PC-9 (cell line): Measurements from ENCODE around the gene EFEMP2. TPM values are rescaled to one million over a fixed set of nuclear protein-coding genes. Genes with fewer than 3 reads are reported as not detected.
A peak's percentile ranks its signal among the peaks of the same experiment; 100 is the strongest.

Source experiments
- BruUV-seq: library from RNA; stranded (reverse); fragments of 400-500 nt; replicated peaks from 2 replicates; lab custom pipeline; 2021; lab: Mats Ljungman, UMichigan
- CTCF ChIA-PET: fragments of 300-600 bp; sonication (Branson Sonifier 250); formaldehyde crosslinking; loops from one replicate; lab custom pipeline; 2022; ENCODE audit warnings: antibody characterized with exemption; lab: Charles Lee
- POLR2A ChIA-PET: fragments of 300-600 bp; sonication (Branson Sonifier 250); formaldehyde crosslinking; loops from one replicate; lab custom pipeline; 2022; ENCODE audit warnings: antibody characterized with exemption; ENCODE audit not compliant: unreplicated experiment; lab: Charles Lee
- DNase-seq, 2 experiments: peaks; one replicate each; pipeline versions ENCODE4 v3.0.0 to v3.0.0-alpha.2; 2015 to 2022; ENCODE audit warnings: mixed read lengths in 1 of 2
- H2AFZ ChIP-seq: fragments of 200-600 bp; sonication (generic); 2 replicates; pipeline ENCODE4 v1.8.1; 2017; ENCODE audit warnings: antibody characterized with exemption
- H3F3A ChIP-seq: fragments of 200-600 bp; sonication (generic); 2 replicates; pipeline ENCODE4 v1.8.1; 2017; ENCODE audit warnings: antibody characterized with exemption, mild to moderate bottlenecking, low read depth; ENCODE audit not compliant: insufficient read depth
- H3K27ac ChIP-seq: fragments of 200-600 bp; sonication (generic); 2 replicates; pipeline ENCODE4 v1.6.1; 2016; ENCODE audit warnings: mixed run types
- H3K27me3 ChIP-seq: fragments of 200-600 bp; sonication (generic); 2 replicates; pipeline ENCODE4 v1.6.1; 2016; ENCODE audit warnings: low read depth, mixed run types; ENCODE audit not compliant: insufficient read depth
- H3K36me3 ChIP-seq: fragments of 200-600 bp; sonication (generic); 2 replicates; pipeline ENCODE4 v1.6.1; 2016; ENCODE audit warnings: low read depth, mixed run types
- H3K4me1 ChIP-seq: fragments of 200-600 bp; sonication (generic); replicated peaks from 2 replicates; pipeline ENCODE4 v1.6.1; 2016; ENCODE audit warnings: mixed run types; ENCODE audit not compliant: insufficient read depth
- H3K4me2 ChIP-seq: fragments of 200-600 bp; sonication (generic); 2 replicates; pipeline ENCODE4 v1.6.1; 2017; ENCODE audit warnings: mixed run types
- H3K4me3 ChIP-seq: fragments of 200-600 bp; sonication (generic); 2 replicates; pipeline ENCODE4 v1.6.1; 2016; ENCODE audit warnings: mixed run types
- H3K79me2 ChIP-seq: fragments of 200-600 bp; sonication (generic); 2 replicates; pipeline ENCODE4 v1.6.1; 2017; ENCODE audit warnings: low read depth, mixed run types
- H3K9me2 ChIP-seq: fragments of 200-600 bp; sonication (generic); 2 replicates; pipeline ENCODE4 v1.8.1; 2017; ENCODE audit warnings: mild to moderate bottlenecking; ENCODE audit not compliant: insufficient read depth
- H3K9me3 ChIP-seq: fragments of 200-600 bp; sonication (generic); 2 replicates; pipeline ENCODE4 v1.8.1; 2016; ENCODE audit warnings: low read depth; ENCODE audit not compliant: insufficient read depth
- H4K20me1 ChIP-seq: fragments of 200-600 bp; sonication (generic); 2 replicates; pipeline ENCODE4 v1.8.1; 2017; ENCODE audit not compliant: insufficient read depth
- EZH2 ChIP-seq: fragments of 200-600 bp; sonication (generic); IDR thresholded peaks from 2 replicates; pipeline ENCODE4 v1.8.0; 2017; ENCODE audit warnings: antibody characterized with exemption, low read depth
- intact Hi-C: fragments of 100-400 bp; cut with micrococcal nuclease; formaldehyde crosslinking; loops from one replicate; pipeline ENCODE4 v1.10.0; 2022; ENCODE audit not compliant: unreplicated experiment
- total RNA-seq: library from RNA; stranded (reverse); gene quantifications from 2 replicates; pipeline ENCODE4 v1.2.3, GENCODE V29; 2021
- TF ChIP-seq, protein P1 (sequence below): fragments of 200-600 bp; sonication (generic); conservative IDR thresholded peaks from 2 replicates; pipeline ENCODE4 v1.6.1; 2017; ENCODE audit warnings: mixed run types, antibody characterized with exemption, mild to moderate bottlenecking, moderate library complexity

EFEMP2 gene
- total RNA-seq, 1 experiment from 2014 or later = 18.1 TPM

DNA sequence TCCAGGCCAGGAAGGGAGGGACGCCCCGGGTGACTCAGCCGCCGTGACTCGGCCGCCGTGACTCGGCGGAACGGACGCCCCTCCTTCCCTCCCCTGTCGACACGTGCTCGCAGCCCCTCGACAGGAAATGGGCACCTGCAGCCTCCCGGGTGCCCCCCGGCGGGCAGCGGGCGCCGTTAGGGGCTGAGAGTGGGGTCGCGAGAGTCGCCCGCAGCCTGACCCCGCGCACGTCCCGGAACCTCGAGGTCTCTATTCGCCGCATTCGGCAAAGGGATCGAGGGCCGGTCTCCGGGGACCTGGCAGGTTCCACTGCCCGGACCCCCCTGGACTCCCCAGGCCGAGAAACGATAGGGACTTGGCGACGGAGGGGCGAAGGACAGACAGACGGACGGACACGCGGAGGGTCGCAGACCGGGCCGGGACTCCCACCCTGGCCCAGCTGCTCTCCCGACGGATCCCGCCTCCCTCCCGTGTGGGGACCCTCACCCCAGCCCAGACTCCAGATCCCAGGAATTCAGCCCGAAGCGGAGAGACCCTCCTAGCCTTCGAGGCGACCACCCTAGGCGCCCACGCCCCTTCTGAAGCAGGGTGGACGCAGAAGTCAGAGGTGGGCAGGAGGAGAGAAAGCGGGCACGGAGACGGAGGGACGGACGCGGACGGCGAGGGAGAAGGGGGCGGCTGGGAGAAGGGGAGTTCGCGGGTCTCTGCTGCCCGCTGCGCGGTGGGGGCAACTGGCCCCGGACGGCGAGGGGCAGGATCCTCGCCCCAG lies 26.9 kb upstream of the EFEMP2 start:
- Histone ChIP-seq H2AFZ (peak overlapping the region; percentile 29; the same call in 1 of the 2 replicates), H3K36me3 (peaks cover 27% of the 10 kb centered on the region), H3K79me2 (peaks cover 62% of the 10 kb centered on the region), H3K4me3 (peak overlapping the region; percentile 96), H3K27ac (peak overlapping the region; percentile 95), H4K20me1 (peaks cover 40% of the 10 kb centered on the region), H3K27me3 (no peaks in the 10 kb centered on the region), H3K4me1 (peaks cover 71% of the 10 kb centered on the region), H3K9me3 (no peaks in the 10 kb centered on the region), H3K4me2 (peak overlapping the region; percentile 91), H3F3A (peaks cover 80% of the 10 kb centered on the region), H3K9me2 (no peaks in the 10 kb centered on the region)
- no peak for TF ChIP-seq EZH2
- TF ChIP-seq, protein P1, sequence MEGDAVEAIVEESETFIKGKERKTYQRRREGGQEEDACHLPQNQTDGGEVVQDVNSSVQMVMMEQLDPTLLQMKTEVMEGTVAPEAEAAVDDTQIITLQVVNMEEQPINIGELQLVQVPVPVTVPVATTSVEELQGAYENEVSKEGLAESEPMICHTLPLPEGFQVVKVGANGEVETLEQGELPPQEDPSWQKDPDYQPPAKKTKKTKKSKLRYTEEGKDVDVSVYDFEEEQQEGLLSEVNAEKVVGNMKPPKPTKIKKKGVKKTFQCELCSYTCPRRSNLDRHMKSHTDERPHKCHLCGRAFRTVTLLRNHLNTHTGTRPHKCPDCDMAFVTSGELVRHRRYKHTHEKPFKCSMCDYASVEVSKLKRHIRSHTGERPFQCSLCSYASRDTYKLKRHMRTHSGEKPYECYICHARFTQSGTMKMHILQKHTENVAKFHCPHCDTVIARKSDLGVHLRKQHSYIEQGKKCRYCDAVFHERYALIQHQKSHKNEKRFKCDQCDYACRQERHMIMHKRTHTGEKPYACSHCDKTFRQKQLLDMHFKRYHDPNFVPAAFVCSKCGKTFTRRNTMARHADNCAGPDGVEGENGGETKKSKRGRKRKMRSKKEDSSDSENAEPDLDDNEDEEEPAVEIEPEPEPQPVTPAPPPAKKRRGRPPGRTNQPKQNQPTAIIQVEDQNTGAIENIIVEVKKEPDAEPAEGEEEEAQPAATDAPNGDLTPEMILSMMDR = 0 out of 2 replicates have a peak, but pooled peaks have one; percentile 23
- ChIA-PET CTCF (interaction anchor here (0.7 kb wide), 1 partner anchor 14 kb away, joined by 5 read pairs; no protein-coding TSS in a partner anchor), POLR2A (interaction anchor here (0.6 to 2.2 kb wide), 3 partner anchors 9 to 16 kb away, joined by 4 to 34 read pairs (median 4); partner anchors contain the start of gene CCDC85B)
- DNase-seq = peak; percentile 75 to 88
- intact Hi-C loops = no loop called here
- no TSS peak for BruUV-seq

DNA sequence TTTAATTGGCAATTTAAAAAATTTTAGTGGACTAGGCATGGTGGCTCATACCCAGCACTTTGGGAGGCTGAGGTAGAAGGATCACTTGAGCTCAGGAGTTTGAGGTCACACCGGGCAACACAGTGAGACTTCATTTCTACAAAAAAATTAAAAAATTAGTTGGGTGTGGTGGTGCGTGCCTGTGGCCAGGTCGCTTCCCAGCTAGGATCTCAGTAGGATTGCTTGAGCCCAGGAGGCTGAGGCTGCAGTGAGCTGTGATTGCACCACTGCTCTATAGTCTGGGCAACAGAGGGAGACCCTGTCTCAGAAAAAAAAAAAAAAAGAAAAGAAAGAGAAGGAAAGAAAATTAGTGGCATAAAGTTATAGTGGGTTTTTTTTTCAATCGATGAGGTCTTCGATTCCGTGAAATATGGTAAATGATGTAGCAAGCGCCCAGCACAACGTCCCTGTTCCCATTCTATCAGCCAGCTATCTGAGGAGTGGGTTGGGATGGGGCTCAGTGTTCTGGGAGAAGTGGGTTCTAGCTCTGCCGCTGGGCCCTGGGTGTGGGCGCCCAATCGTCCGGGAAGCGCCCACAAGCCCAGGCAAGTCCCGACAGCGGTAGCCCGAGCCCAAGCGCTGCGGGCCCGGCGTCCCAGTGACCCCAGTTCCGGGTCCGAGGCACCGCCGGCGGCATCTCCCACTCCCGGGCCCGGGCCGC lies 26.2 kb upstream of the EFEMP2 start:
- intact Hi-C loops = no loop called here
- H4K20me1 ChIP-seq = peaks cover 47% of the 10 kb centered on the region

More for the DNA sequence above, 26.2 kb upstream of the EFEMP2 start:
- H3K4me2 ChIP-seq = peak overlapping the region; percentile 91
- H3K9me2 ChIP-seq = no peaks in the 10 kb centered on the region
- peaks cover 27% of the 10 kb centered on the region for H3K36me3 ChIP-seq
- peak overlapping the region; percentile 96 for H3K4me3 ChIP-seq
- H3K9me3 ChIP-seq = no peaks in the 10 kb centered on the region
- H2AFZ ChIP-seq = no peak overlapping the region
- ChIA-PET CTCF (interaction anchor here (0.6 to 1.3 kb wide), 6 partner anchors 10 to 56 kb away, joined by 3 to 13 read pairs (median 8); no protein-coding TSS in a partner anchor), POLR2A (interaction anchor here (0.6 to 2.2 kb wide), 3 partner anchors 9 to 17 kb away, joined by 3 to 34 read pairs (median 4); partner anchors contain the start of genes CCDC85B and FIBP)
- DNase-seq = no peak
- TF ChIP-seq, protein P1 = no peak
- no peak for TF ChIP-seq EZH2
- H3K79me2 ChIP-seq = peaks cover 69% of the 10 kb centered on the region
- no peaks in the 10 kb centered on the region for H3K27me3 ChIP-seq
- peak overlapping the region; percentile 95 for H3K27ac ChIP-seq
- peaks cover 65% of the 10 kb centered on the region for H3K4me1 ChIP-seq
- peaks cover 81% of the 10 kb centered on the region for H3F3A ChIP-seq
- BruUV-seq = TSS peak; percentile 28
